Measurements from ENCODE around the gene TOPBP1. TPM values are rescaled to one million over a fixed set of nuclear protein-coding genes. Genes with fewer than 3 reads are reported as not detected.

Gene TOPBP1
- total RNA-seq, 1 donor from 2014 or later = 10.6 TPM

GRCh38 chr3:133659806-133660205, 1.9 kb downstream of the TOPBP1 start:
- peaks cover 8 to 25% of the 10 kb centered on the region in 2 donors for H3K36me3 ChIP-seq
- intact Hi-C loops (cut with DNase I) = loop anchor here (5.0 to 10.0 kb wide), 2 partner anchors 88 to 615 kb away; partner anchors contain the start of gene CDV3

GRCh38 chr3:133655731-133656515, 5.8 kb downstream of the TOPBP1 start:
- intact Hi-C loops (cut with DNase I) = no loop called here
- Histone ChIP-seq H3K27ac (no peak overlapping the region), H3K36me3 (peaks cover 21 to 56% of the 10 kb centered on the region in 2 donors), H3K4me1 (peaks cover 0 to 8% of the 10 kb centered on the region in 2 donors), H3K27me3 (no peaks in the 10 kb centered on the region), H3K9me3 (no peaks in the 10 kb centered on the region), H3K4me3 (no peak overlapping the region)
- no peak for TF ChIP-seq CTCF (IDR thresholded peaks at IDR 0.05)
- no peak for DNase-seq (ENCODE audit: low spot score in 2 of 2)

More at GRCh38 chr3:133659806-133660205, 1.9 kb downstream of the TOPBP1 start:
- H3K4me1 ChIP-seq = peaks cover 0 to 8% of the 10 kb centered on the region in 2 donors
- H3K27ac ChIP-seq = no peak overlapping the region
- H3K4me3 ChIP-seq = no peak overlapping the region
- no peaks in the 10 kb centered on the region for H3K27me3 ChIP-seq
- DNase-seq (ENCODE audit: low spot score in 2 of 2) = no peak
- no peak for TF ChIP-seq CTCF (IDR thresholded peaks at IDR 0.05)
- no peaks in the 10 kb centered on the region for H3K9me3 ChIP-seq

- H3K4me1 ChIP-seq = no peaks in the 10 kb centered on the region
- H3K27me3 ChIP-seq = no peaks in the 10 kb centered on the region
- no peak for TF ChIP-seq CTCF (IDR thresholded peaks at IDR 0.05)
- intact Hi-C loops (cut with DNase I) = no loop called here
- no peak overlapping the region for H3K4me3 ChIP-seq
- H3K27ac ChIP-seq = no peak overlapping the region
- H3K9me3 ChIP-seq = no peaks in the 10 kb centered on the region
- DNase-seq (ENCODE audit: low spot score in 2 of 2) = no peak
- H3K36me3 ChIP-seq = peaks cover 23 to 45% of the 10 kb centered on the region in 2 donors
Measured at GRCh38 chr3:133649486-133650068, 12.2 kb downstream of the TOPBP1 start.

GRCh38 chr3:133644768-133645167, 17.0 kb downstream of the TOPBP1 start:
- Histone ChIP-seq H3K27me3 (no peaks in the 10 kb centered on the region), H3K36me3 (peaks cover 34 to 48% of the 10 kb centered on the region in 2 donors), H3K4me1 (no peaks in the 10 kb centered on the region), H3K4me3 (no peak overlapping the region), H3K27ac (no peak overlapping the region), H3K9me3 (no peaks in the 10 kb centered on the region)
- TF ChIP-seq CTCF (IDR thresholded peaks at IDR 0.05) = no peak
- intact Hi-C loops (cut with DNase I) = no loop called here
- no peak for DNase-seq (ENCODE audit: low spot score in 2 of 2)

GRCh38 chr3:133643611-133644010, 18.1 kb downstream of the TOPBP1 start:
- H3K9me3 ChIP-seq = no peaks in the 10 kb centered on the region
- no peak for TF ChIP-seq CTCF (IDR thresholded peaks at IDR 0.05)
- no peaks in the 10 kb centered on the region for H3K4me1 ChIP-seq
- DNase-seq (ENCODE audit: low spot score in 2 of 2) = no peak
- H3K36me3 ChIP-seq = peaks cover 28 to 44% of the 10 kb centered on the region in 2 donors
- H3K4me3 ChIP-seq = no peak overlapping the region
- H3K27ac ChIP-seq = no peak overlapping the region
- H3K27me3 ChIP-seq = no peaks in the 10 kb centered on the region
- intact Hi-C loops (cut with DNase I) = no loop called here
